ENCODE measurements around the gene THSD7A.

Gene THSD7A

GRCh38 chr7:11701829-11702560 is 130.0 kb downstream of the THSD7A start:
- DNase-seq: no peak

- DNase-seq: no peak
These were observed 132.3 kb downstream of the THSD7A start for GRCh38 chr7:11699666-11700065.

GRCh38 chr7:11698384-11698871 is 133.6 kb downstream of the THSD7A start:
- DNase-seq: no peak

- no peak for DNase-seq
These were observed 141.6 kb downstream of the THSD7A start for GRCh38 chr7:11690395-11690794.

GRCh38 chr7:11689096-11689495 is 142.9 kb downstream of the THSD7A start:
- DNase-seq: no peak

GRCh38 chr7:11681461-11681860 is 150.5 kb downstream of the THSD7A start:
- no peak for DNase-seq

GRCh38 chr7:11675163-11675562 is 156.8 kb downstream of the THSD7A start:
- DNase-seq: no peak

GRCh38 chr7:11668727-11669126 is 163.3 kb downstream of the THSD7A start:
- no peak for DNase-seq

- DNase-seq: no peak
These were observed 164.2 kb downstream of the THSD7A start for GRCh38 chr7:11667810-11668185.

- DNase-seq: no peak
These were observed 164.8 kb downstream of the THSD7A start for GRCh38 chr7:11667071-11667809.

- DNase-seq: no peak
These were observed 166.6 kb downstream of the THSD7A start for GRCh38 chr7:11665357-11665756.

- DNase-seq: no peak
These were observed 176.4 kb downstream of the THSD7A start for GRCh38 chr7:11655642-11656041.

- DNase-seq: no peak
These were observed 176.8 kb downstream of the THSD7A start for GRCh38 chr7:11655163-11655562.

GRCh38 chr7:11650500-11650899 is 181.5 kb downstream of the THSD7A start:
- DNase-seq: no peak

GRCh38 chr7:11650030-11650429 is 182.0 kb downstream of the THSD7A start:
- DNase-seq: no peak

GRCh38 chr7:11648980-11649379 is 183.0 kb downstream of the THSD7A start:
- DNase-seq: no peak

GRCh38 chr7:11648101-11648500 is 183.9 kb downstream of the THSD7A start:
- DNase-seq: no peak

- no peak for DNase-seq
These were observed 189.2 kb downstream of the THSD7A start for GRCh38 chr7:11642841-11643240.

- no peak for DNase-seq
These were observed 189.7 kb downstream of the THSD7A start for GRCh38 chr7:11642276-11642675.

- DNase-seq: no peak
These were observed 193.8 kb downstream of the THSD7A start for GRCh38 chr7:11638011-11638774.

GRCh38 chr7:11636274-11636673 is 195.7 kb downstream of the THSD7A start:
- no peak for DNase-seq

GRCh38 chr7:11633310-11633709 is 198.7 kb downstream of the THSD7A start:
- DNase-seq: no peak

- no peak for DNase-seq
These were observed 201.6 kb downstream of the THSD7A start for GRCh38 chr7:11630355-11630754.

GRCh38 chr7:11625669-11626068 is 206.3 kb downstream of the THSD7A start:
- no peak for DNase-seq
